Mesenchymal stem cell (in vitro differentiated cells and primary cell): ENCODE measurements around the gene SUGCT.
A peak's percentile ranks its signal among the peaks of the same experiment; 100 is the strongest.
"Not testable (repeated sequence)": the region's sequence is repeated elsewhere in the genome, so short reads cannot be mapped to it uniquely, and the experiment has no call there.

Experiments
- DNase-seq: peaks from one replicate; pipeline ENCODE4 v3.0.0-alpha.2; 2013
- H2AFZ ChIP-seq: one replicate; pipeline ENCODE4 v1.6.1; 2013; ENCODE audit warnings: low read depth, mild to moderate bottlenecking, control low read depth, inconsistent platforms, low read length, moderate library complexity
- H2AK5ac ChIP-seq: 2 replicates; pipeline ENCODE4 v1.6.1; 2013; ENCODE audit warnings: low read length, moderate library complexity, mild to moderate bottlenecking, inconsistent platforms; ENCODE audit not compliant: severe bottlenecking
- H2BK120ac ChIP-seq: one replicate; pipeline ENCODE4 v1.6.1; 2013; ENCODE audit warnings: low read depth, mild to moderate bottlenecking, inconsistent platforms, low read length, moderate library complexity
- H2BK12ac ChIP-seq, 2 experiments: one replicate each; pipeline ENCODE4 v1.6.1; 2013; ENCODE audit warnings: inconsistent platforms in 2 of 2, low read length in 2 of 2, mild to moderate bottlenecking in 2 of 2, moderate library complexity in 2 of 2, control low read depth in 1 of 2
- H2BK15ac ChIP-seq: one replicate; pipeline ENCODE4 v1.6.1; 2013; ENCODE audit warnings: mild to moderate bottlenecking, low read depth, inconsistent platforms; ENCODE audit not compliant: poor library complexity, severe bottlenecking
- H2BK5ac ChIP-seq: 2 replicates; pipeline ENCODE4 v1.6.1; 2013; ENCODE audit warnings: low read depth, mild to moderate bottlenecking, low read length, control low read depth, inconsistent platforms; ENCODE audit not compliant: poor library complexity, severe bottlenecking
- H3K14ac ChIP-seq, 2 experiments: one replicate each; pipeline ENCODE4 v1.6.1; 2013; ENCODE audit warnings: inconsistent platforms in 2 of 2, low read length in 2 of 2, control low read depth in 1 of 2, mild to moderate bottlenecking in 1 of 2, moderate library complexity in 1 of 2
- H3K18ac ChIP-seq, 2 experiments: one replicate each; pipeline ENCODE4 v1.6.1; 2013; ENCODE audit warnings: inconsistent platforms in 2 of 2, low read length in 2 of 2, control low read depth in 1 of 2, low read depth in 1 of 2, mild to moderate bottlenecking in 1 of 2
- H3K23ac ChIP-seq, 2 experiments: one replicate each; pipeline ENCODE4 v1.6.1; 2013; ENCODE audit warnings: inconsistent platforms in 2 of 2, low read length in 2 of 2, mild to moderate bottlenecking in 2 of 2, moderate library complexity in 2 of 2, control low read depth in 1 of 2
- H3K27ac ChIP-seq: 2 replicates; pipeline ENCODE4 v1.5.1; 2013; ENCODE audit warnings: mild to moderate bottlenecking, moderate library complexity, low read length, control low read depth, inconsistent platforms; ENCODE audit not compliant: poor library complexity, severe bottlenecking
- H3K27me3 ChIP-seq, 2 experiments: 2 replicates each; pipeline versions ENCODE4 v1.6.1 to v1.7.0; 2013; ENCODE audit warnings: low read length in 2 of 2, mild to moderate bottlenecking in 2 of 2, moderate library complexity in 2 of 2, control low read depth in 1 of 2, inconsistent platforms in 1 of 2; ENCODE audit not compliant: control insufficient read depth in 1 of 2, insufficient read depth in 1 of 2
- H3K36me3 ChIP-seq, 2 experiments: 2 replicates each; pipeline versions ENCODE4 v1.6.1 to v1.7.0; 2013; ENCODE audit warnings: low read length in 2 of 2, control low read depth in 1 of 2, inconsistent platforms in 1 of 2, low read depth in 1 of 2, mild to moderate bottlenecking in 1 of 2; ENCODE audit not compliant: insufficient read depth in 2 of 2, control insufficient read depth in 1 of 2
- H3K4ac ChIP-seq, 2 experiments: one replicate each; pipeline ENCODE4 v1.6.1; 2013; ENCODE audit warnings: inconsistent platforms in 2 of 2, low read length in 2 of 2, mild to moderate bottlenecking in 2 of 2, moderate library complexity in 2 of 2, control low read depth in 1 of 2, low read depth in 1 of 2
- H3K4me1 ChIP-seq: 2 replicates; pipeline ENCODE4 v1.6.1; 2013; ENCODE audit warnings: low read depth, low read length, control low read depth; ENCODE audit not compliant: control insufficient read depth, insufficient read depth
- H3K4me2 ChIP-seq: 2 replicates; pipeline ENCODE4 v1.6.1; 2013; ENCODE audit warnings: low read length, mild to moderate bottlenecking, inconsistent platforms; ENCODE audit not compliant: poor library complexity, severe bottlenecking
- H3K4me3 ChIP-seq, 2 experiments: 2 replicates each; pipeline versions ENCODE4 v1.5.1 to v1.7.0; 2013; ENCODE audit warnings: low read length in 2 of 2, mild to moderate bottlenecking in 2 of 2, control low read depth in 1 of 2, low read depth in 1 of 2; ENCODE audit not compliant: insufficient read depth in 1 of 2
- H3K79me1 ChIP-seq: replicated peaks from 2 replicates; pipeline ENCODE4 v1.6.1; 2013; ENCODE audit warnings: mild to moderate bottlenecking, control low read depth, low read length, inconsistent platforms; ENCODE audit not compliant: poor library complexity, severe bottlenecking
- H3K9ac ChIP-seq: 2 replicates; pipeline ENCODE4 v1.7.0; 2013; ENCODE audit warnings: mild to moderate bottlenecking, low read length, moderate library complexity
- H3K9me3 ChIP-seq: 2 replicates; pipeline ENCODE4 v1.7.0; 2013; ENCODE audit warnings: mild to moderate bottlenecking, low read length; ENCODE audit not compliant: control insufficient read depth
- H4K8ac ChIP-seq: one replicate; pipeline ENCODE4 v1.6.1; 2013; ENCODE audit warnings: inconsistent platforms, mild to moderate bottlenecking, low read length, moderate library complexity
- H4K91ac ChIP-seq: one replicate; pipeline ENCODE4 v1.6.1; 2013; ENCODE audit warnings: mild to moderate bottlenecking, low read length, inconsistent platforms
- WGBS: methylation state at CpG from one replicate; pipeline ENCODE4 v1.1.7; 2013; ENCODE audit warnings: mixed read lengths; 5-methylcytosine and 5-hydroxymethylcytosine counted together

Gene SUGCT

GRCh38 chr7:40602351-40602750 is 467.5 kb downstream of the SUGCT start:
- H2BK15ac ChIP-seq, H3K36me3 ChIP-seq, H2AFZ ChIP-seq, H4K91ac ChIP-seq, H3K4me3 ChIP-seq, DNase-seq, H2AK5ac ChIP-seq, H3K9me3 ChIP-seq, H3K4ac ChIP-seq, H3K4me1 ChIP-seq, H3K27me3 ChIP-seq, H3K23ac ChIP-seq, H3K14ac ChIP-seq, H3K27ac ChIP-seq, H3K18ac ChIP-seq, H3K4me2 ChIP-seq, H2BK5ac ChIP-seq, H2BK12ac ChIP-seq, H4K8ac ChIP-seq, H2BK120ac ChIP-seq, H3K9ac ChIP-seq, H3K79me1 ChIP-seq: not testable (repeated sequence)
- 97% methylated on average over 2 of the region's 2 CpGs for WGBS

- Histone ChIP-seq H3K27ac (no peak overlapping the region), H3K9ac (no peak overlapping the region), H2BK15ac (no peak overlapping the region), H4K91ac (no peak overlapping the region), H3K4ac (peak overlapping the region in 1 of 2 experiments; percentile 41), H3K4me2 (no peak overlapping the region), H3K14ac (no peak overlapping the region), H2AK5ac (peak overlapping the region; percentile 6), H3K36me3 (no peaks in the 10 kb centered on the region), H3K79me1 (no peaks in the 10 kb centered on the region), H3K18ac (peak overlapping the region in 1 of 2 experiments; percentile 62), H2BK5ac (no peak overlapping the region), H3K27me3 (no peaks in the 10 kb centered on the region), H2AFZ (peak overlapping the region; percentile 63), H3K4me1 (peaks cover 3% of the 10 kb centered on the region), H2BK12ac (peak overlapping the region in 1 of 2 experiments; percentile 84), H3K4me3 (no peak overlapping the region), H3K9me3 (no peaks in the 10 kb centered on the region), H4K8ac (no peak overlapping the region), H2BK120ac (no peak overlapping the region), H3K23ac (no peak overlapping the region)
- 15% methylated on average over 13 of the region's 17 CpGs for WGBS
- DNase-seq, result peak; percentile 62
These were observed 470.0 kb downstream of the SUGCT start for GRCh38 chr7:40604601-40605438.

- Histone ChIP-seq H3K14ac (no peak overlapping the region), H3K27me3 (no peaks in the 10 kb centered on the region), H2BK5ac (no peak overlapping the region), H3K36me3 (no peaks in the 10 kb centered on the region), H4K91ac (no peak overlapping the region), H3K4me2 (no peak overlapping the region), H3K4me1 (peaks cover 3% of the 10 kb centered on the region), H2BK120ac (no peak overlapping the region), H3K9me3 (no peaks in the 10 kb centered on the region), H4K8ac (no peak overlapping the region), H3K79me1 (no peaks in the 10 kb centered on the region), H3K27ac (no peak overlapping the region), H3K18ac (no peak overlapping the region), H2AK5ac (no peak overlapping the region), H2BK12ac (no peak overlapping the region), H3K4me3 (no peak overlapping the region), H3K9ac (no peak overlapping the region), H3K23ac (no peak overlapping the region), H3K4ac (no peak overlapping the region), H2BK15ac (no peak overlapping the region), H2AFZ (no peak overlapping the region)
- WGBS, result 100% methylated on average over 2 of the region's 5 CpGs
- DNase-seq, result no peak
These were observed 473.7 kb downstream of the SUGCT start for GRCh38 chr7:40608321-40609075.

- 100% methylated on average over 3 of the region's 4 CpGs for WGBS
These were observed 475.7 kb downstream of the SUGCT start for GRCh38 chr7:40610461-40610860.

More at GRCh38 chr7:40610461-40610860, 475.7 kb downstream of the SUGCT start:
- no peaks in the 10 kb centered on the region for H3K4me1 ChIP-seq
- no peak overlapping the region for H3K4me3 ChIP-seq
- DNase-seq, result no peak
- no peak overlapping the region for H3K27ac ChIP-seq
- no peaks in the 10 kb centered on the region for H3K79me1 ChIP-seq
- H3K27me3 ChIP-seq, result no peaks in the 10 kb centered on the region
- H3K9ac ChIP-seq, result no peak overlapping the region
- no peak overlapping the region for H2BK5ac ChIP-seq
- no peaks in the 10 kb centered on the region for H3K36me3 ChIP-seq
- no peaks in the 10 kb centered on the region for H3K9me3 ChIP-seq
- H3K14ac ChIP-seq, result no peak overlapping the region
- H3K18ac ChIP-seq, result no peak overlapping the region
- H3K4me2 ChIP-seq, result no peak overlapping the region
- no peak overlapping the region for H3K23ac ChIP-seq
- H3K4ac ChIP-seq, result no peak overlapping the region
- no peak overlapping the region for H2BK120ac ChIP-seq
- no peak overlapping the region for H2AFZ ChIP-seq
- no peak overlapping the region for H2BK15ac ChIP-seq
- no peak overlapping the region for H2BK12ac ChIP-seq
- no peak overlapping the region for H4K8ac ChIP-seq
- H2AK5ac ChIP-seq, result no peak overlapping the region
- no peak overlapping the region for H4K91ac ChIP-seq
